GM15510 (cell line): ENCODE results near the gene RTN4RL2.

Experiments used
- POLR2A ChIP-seq: IDR thresholded peaks from 3 replicates; pipeline ENCODE4 v1.6.1; 2011; ENCODE audit warnings: borderline replicate concordance; ENCODE audit not compliant: insufficient read length; ENCODE audit errors: extremely low read depth

RTN4RL2 gene

DNA sequence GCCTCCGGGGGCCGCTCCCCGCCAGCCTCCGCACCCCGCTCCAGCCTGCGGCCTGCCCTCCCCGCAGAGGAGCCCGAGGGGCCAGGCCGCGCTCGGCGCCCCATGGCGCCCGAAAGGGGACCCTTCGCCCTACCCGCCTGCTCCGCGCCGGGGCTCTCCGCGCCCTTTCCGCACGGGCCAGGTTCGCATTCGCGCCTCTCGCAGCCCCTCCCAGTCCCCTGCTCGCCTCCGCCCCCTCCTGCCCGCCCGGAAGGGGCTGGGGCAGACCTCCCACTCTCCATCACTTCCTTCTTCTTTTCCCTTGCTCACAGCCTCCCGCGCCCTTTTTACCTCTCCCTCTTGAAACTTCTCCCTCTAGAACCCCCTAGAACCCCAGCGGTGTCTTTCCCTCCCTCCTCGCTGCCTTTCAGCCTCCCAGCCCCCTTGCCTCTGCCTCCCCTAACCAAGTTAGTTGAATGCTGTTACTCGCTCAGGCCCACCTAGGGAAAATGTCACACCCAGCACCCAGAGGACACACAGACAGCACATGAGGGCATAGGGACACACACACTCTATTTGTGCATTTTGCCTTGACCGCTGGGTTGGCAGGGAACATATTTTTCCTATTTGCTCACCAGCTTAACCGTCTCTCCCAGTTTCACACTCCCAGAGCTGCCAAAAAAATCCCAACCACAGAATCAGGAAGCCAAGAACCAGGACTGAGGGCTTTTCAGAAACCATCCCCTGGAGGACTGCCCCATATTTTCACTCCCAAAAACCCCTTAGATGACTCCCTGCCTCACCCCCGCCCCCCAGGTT is 33.2 kb upstream of the RTN4RL2 start, which contains the start of gene SLC43A3:
Gene SLC43A3 (minus strand): TSS at position 193 of the 798 bp plus-strand sequence. CDS start 949 bp downstream, outside the sequence.
- peak; percentile 91 for TF ChIP-seq POLR2A

DNA sequence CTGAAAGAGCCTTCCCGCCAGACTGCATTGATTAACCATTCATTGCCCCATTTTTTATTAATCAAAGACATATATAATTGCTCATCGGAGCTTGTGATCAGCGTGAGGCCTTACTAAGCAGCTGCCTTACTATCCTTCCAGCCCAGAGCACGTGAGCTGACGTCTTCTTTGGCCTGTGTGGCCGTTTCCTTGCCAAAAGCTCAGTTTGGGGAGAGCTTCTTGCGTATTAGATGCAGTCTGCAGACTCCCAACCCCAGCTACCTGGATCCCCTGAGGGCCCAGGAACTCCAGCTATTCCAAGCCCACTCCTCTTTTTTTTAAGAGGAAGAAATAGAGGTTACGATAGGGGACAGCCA is 32.6 kb upstream of the RTN4RL2 start:
- no peak for TF ChIP-seq POLR2A

DNA sequence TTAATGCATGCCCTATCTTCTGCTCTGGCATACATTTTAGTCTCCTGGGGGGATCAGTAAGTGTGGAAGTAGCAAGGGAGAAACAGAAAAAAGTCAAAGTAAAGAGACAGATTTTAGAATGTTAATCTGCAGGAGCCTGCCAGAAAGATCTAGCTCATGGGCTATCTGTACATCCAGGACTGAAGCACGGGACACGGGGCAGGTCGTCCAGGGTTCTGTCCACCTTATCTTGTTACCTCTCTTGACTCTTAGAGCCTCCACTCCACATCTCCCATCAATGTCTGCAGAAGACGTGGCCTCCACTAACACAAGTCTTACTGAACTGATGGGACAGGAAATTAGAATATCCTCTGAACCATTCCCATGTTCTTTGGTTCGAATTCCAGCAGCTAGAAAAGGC is 31.7 kb upstream of the RTN4RL2 start:
- no peak for TF ChIP-seq POLR2A

DNA sequence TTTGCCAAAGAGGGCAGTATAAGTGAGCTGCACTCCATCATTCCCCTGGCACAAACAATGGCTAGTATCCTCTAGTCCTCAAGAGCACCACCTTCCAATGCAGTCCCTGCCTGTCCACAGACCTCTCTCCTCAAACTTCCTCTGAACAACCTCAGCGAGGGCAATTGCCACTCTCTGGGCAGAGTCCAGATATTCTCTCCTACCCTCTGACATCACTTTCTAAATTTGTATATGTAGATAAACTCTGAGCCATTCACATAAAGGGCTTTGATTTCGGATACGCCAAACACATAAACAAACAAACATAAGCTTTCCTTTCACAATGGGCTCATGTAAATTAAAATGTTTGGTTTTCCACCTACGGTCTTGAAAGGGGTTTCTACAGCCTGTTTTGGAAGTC is 30.4 kb upstream of the RTN4RL2 start:
- no peak for TF ChIP-seq POLR2A

DNA sequence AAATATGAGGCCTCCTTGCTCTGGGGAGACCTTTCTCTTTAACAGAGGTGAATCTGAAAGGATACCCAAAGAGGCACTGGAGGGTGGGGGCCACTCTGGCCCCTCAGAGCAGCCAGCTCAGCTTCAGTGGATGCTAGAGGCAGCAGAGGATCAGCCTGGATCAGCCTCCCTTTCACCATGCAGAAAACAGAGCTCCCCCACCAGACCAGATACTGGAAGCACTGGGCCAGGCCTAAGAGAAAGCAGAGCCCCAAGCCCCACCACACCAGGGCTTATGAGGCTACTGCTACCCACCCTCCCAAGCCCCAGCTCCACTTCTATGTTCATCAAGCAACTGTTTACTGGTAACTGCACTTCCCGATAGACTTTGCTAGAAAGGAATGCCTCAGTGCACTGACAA is 29.4 kb upstream of the RTN4RL2 start:
- no peak for TF ChIP-seq POLR2A

DNA sequence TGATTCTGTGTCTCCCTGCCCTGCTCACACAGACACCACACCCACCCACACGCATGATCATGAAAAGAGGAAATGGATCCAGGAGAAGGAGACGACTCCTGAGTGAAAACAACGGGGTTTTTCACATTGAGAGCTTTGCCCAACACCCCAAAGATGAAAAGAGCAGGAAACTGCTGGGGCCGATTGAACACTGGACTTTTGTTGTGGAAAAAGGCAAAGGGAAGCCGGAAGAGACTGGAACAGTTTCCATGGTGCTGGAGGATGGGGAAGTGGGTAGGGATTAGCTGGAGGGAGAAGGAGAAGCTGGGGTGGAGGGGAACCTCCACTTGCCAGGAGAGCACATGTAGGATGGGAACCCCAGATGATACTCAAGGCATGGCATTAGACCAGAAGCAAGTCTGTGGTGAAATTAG is 28.2 kb upstream of the RTN4RL2 start:
- no peak for TF ChIP-seq POLR2A

DNA sequence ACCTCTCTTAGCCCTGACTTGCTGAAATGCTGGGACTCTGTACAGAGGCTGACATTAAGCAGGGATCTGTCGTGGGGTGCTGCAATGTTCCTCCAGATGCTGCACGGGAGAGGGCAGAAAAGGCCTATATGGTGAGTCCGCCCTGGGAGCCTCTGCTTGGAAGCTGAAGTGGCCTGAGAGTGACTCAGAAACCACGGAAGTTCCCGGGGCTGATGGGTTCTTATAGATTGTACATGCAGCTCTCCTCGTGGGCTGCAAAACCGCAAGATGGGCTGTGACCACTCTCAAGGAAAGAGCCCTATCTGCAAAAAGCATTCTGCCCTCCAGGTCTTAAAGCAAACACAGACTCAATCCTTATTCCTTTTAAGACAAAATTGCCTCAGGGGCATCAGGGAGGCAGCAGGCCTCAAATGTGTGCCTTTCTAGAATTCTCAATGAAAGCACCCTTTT is 27.6 kb upstream of the RTN4RL2 start:
- no peak for TF ChIP-seq POLR2A

DNA sequence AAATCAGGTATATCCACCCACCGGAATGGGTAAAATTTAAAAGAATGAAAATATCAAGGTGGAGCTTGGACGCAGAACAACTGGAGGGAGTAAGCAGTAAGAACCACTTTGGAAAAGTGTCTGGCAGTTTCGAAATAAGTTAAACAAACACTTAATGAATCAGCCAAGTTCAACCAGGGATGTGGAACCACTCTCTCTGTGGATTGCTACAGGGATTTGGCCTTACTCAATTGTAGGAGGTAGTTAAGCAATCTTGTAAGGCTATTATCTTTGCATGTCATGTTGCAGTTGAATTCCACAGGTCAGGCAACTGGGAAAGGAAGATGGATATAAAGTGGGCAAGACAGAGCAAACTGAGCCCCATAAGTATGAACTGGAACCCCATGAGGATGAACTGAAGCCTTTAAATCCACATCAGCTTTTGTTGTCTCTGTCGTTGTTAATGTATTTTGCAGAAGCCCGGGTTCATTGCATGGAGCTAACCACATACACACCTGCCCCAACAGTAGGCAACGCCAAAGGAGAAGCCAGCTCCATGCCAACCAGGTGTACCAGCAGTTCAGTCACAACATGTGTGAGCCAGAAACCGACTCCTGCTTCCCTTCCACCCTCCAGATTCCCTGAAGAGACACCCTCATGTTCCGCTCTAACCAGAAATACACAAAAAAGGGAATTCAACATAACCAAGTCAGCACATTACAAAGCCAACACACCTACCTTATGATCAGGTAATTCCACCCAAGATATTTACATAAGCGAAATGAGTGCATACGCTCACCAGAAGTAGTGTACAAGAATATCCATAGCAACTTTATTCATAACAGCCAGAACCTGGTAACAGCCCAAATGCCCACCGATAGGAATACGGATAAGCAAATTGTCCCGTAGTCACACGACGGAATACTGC is 25.4 kb upstream of the RTN4RL2 start:
- no peak for TF ChIP-seq POLR2A

DNA sequence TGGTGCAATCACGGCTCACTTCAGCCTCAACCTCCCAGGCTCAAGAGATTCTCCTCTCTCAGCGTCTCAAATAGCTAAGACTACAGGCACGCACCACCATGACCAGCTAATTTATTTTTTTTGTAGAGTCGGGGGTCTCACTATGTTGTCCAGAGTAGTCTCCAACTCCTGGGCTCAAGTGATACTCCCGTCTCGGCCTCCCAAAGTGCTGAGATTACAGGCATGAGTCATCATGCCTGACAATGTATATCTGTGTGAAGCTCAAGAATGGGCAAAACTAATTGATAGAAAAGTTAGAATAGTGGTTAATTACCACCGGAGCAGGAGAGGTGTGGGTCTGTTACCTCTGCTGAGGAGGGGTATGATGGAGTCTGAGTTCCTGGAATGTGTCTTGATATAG is 24.3 kb upstream of the RTN4RL2 start:
- TF ChIP-seq POLR2A, result no peak

DNA sequence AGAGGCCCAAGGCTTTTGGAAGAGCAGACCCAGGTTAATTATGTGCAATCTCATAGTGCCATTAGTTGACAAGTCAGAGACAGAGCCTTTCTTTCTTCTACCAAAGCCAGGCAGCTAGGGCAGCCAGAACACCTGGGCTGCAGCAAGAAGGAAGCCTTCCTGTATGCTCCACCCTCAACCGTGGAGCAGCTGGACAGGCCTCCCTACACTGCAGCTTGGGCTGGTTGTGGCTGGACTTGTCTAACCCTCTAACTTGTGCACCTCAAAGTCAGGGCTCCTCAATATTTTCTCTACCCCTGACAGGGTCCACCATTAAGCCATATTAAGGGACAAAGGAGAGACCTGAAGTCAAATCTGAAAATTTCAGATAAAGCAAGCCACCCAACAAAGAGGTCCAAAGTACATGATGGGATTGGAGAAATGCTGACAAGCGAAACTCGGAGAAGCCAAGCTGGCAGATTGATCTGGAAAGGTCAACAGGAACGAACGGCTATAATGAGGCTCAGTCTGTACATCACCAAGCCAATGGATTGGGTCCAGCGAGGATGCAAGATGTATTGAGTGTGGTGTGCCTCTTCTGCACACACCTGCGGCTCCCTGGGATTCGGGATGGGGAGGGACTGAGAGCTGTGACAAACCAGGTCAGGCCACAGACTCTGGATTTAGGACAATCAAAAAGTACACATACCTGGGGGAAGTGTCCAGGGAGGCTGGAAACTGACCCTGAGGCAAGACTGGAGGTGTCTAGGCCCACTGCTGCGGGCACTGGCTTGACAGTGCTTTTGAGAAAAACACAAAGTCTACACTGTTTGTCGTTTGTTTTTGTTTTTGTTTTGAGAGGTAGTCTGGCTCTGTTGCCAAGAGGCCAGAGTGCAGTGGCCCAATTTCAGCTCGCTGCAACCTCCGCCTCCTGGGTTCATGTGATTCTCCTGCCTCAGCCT is 21.7 kb upstream of the RTN4RL2 start:
- no peak for TF ChIP-seq POLR2A

DNA sequence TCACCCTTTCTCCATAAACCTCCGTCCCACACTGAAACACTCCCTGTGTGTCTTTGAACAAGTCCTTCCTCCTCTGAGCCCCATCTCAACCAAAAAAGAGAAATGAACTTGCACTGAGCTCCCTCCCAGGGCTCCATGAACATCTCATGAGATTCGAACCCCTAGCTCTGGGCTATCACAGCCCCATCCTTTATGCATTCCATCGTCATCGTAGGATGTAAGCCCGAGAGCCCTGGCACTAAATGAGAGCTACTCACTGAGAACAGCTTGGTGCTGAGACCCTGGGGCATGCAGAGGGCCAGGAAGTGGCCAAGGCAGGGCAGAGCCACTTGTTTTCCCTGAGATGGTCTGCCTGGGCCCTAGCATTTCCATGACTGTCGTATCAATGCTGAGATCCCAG is 20.5 kb upstream of the RTN4RL2 start:
- no peak for TF ChIP-seq POLR2A

DNA sequence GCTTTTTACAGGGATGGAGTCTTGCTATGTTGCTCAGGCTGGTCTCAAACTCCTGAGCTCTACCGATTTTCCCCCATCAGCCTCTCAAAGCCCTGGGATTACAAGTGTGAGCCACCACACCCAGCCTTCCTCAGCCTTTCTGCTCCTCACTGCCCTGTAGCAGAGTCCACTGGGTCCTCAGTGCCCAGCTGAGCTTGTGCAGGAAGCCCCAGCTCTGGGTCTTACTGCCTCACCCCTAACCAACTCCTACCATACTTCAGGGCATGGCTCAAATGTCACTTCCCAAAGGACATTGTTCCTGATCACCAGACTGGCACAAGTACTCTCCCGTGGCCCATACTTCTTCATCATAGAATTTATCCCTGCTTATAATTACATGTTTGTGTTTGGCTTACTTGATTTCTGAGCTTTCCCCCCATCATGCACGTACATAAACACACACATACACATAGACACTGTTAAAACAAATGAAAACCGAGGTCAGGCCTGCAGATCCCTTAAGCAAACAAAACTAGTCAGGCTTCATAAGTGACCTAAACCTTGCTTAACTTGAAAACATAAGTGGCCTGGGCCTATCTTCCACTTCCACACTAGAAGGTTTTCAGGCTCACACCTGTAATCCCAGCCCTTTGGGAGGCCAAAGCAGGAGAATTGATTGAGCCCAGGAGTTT is 19.4 kb upstream of the RTN4RL2 start:
- TF ChIP-seq POLR2A, result no peak

DNA sequence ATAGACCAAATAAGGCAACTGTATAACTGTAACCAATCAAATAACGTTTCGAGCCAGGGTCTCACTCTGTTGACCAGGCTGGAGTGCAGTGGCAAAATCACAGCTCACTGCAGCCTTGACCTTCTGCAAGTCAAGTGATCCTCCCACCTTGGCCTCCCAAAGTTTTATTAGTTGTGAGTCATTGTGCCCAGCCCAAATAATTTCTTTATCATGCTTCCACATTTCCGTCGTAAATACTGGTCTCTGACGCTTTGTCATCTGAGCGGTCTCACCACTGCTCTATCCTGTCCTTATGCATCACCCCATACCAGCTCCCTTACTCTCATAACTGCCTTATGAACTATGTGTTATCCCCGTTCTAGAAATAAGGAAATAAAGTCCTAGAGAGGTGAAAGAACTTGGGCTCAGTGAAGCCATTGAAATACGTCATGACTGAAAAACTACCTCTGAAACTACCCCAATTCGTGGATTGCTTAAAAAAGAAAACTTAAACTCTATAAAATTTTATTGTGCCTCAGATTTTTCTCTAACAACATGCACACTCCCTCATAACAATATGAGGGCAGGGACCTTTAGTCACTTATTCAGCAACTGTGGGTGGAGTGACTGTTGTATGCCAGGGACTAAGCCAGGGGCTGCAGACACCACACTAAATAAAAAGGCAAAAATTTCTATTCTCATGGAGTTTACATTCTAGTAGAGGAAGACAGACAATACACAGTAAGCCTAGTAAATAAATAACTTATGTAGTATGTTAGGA is 15.8 kb upstream of the RTN4RL2 start:
- no peak for TF ChIP-seq POLR2A
